ENCODE data around the gene THSD7B. TPM values are rescaled to one million over a fixed set of nuclear protein-coding genes. Genes with fewer than 3 reads are reported as not detected.

The THSD7B gene
- total and polyA plus RNA-seq, 2 of the 8 experiments (the other 6 are each of a cell fraction or from before 2014, with no cell fraction given) = 0.60 to 2.9 TPM

DNA sequence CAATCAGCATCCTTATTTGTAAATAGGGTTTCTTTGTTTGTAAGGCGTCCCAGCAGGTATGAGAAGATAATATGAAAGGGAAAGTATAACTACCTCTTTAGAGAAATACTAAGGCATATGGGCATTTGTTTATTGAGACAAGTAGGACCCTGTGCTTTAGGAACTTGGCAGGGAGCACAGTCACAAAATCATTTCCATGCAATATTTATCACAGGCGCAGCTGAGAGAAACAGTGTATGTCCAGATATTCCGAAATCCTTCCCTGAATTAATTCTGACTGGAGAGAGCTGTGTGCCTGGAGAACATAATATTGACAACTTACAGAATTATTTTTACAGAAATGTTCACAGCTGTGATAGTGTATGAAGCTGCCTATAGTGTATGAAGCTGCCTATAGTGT lies 416.7 kb downstream of the THSD7B start:
- H4K5ac ChIP-seq (ENCODE audit: insufficient read length, low read depth, low read length) = no peak overlapping the region
- POLR2A ChIA-PET (ENCODE audit: partially characterized antibody) = no interaction called here
- TF ChIP-seq YY1 (IDR thresholded peaks at IDR 0.05; ENCODE audit: low read depth, low read length) (no peak), CHD1 (IDR thresholded peaks at IDR 0.05; ENCODE audit: low read depth, low read length) (no peak)
- H3K36me3 ChIP-seq (ENCODE audit: control insufficient read depth in 2 of 4, insufficient read depth in 4 of 4, low read length in 3 of 4) = no peaks in the 10 kb centered on the region
- H3K4ac ChIP-seq (replicated peaks; ENCODE audit: insufficient read length, low read depth, low read length) = no peak overlapping the region
- H3K18ac ChIP-seq (ENCODE audit: extremely low read depth, low read length) = no peak overlapping the region
- H3K56ac ChIP-seq (replicated peaks; ENCODE audit: insufficient read length, low read depth, low read length) = no peak overlapping the region
- no peak overlapping the region for H4K91ac ChIP-seq (replicated peaks; ENCODE audit: insufficient read length, low read length)
- H2BK20ac ChIP-seq (ENCODE audit: low read length) = no peak overlapping the region
- no peak overlapping the region for H3K4me3 ChIP-seq (ENCODE audit: extremely low read depth in 1 of 4, insufficient read depth in 2 of 4, low read depth in 3 of 4, low read length in 4 of 4)
- H3K27me3 ChIP-seq (replicated peaks in 1 of 4; ENCODE audit: control insufficient read depth in 3 of 4, extremely low read depth in 1 of 4, insufficient read depth in 3 of 4, low read length in 3 of 4) = no peaks in the 10 kb centered on the region
- H4K8ac ChIP-seq (ENCODE audit: extremely low read depth, insufficient read depth, low read length) = no peak overlapping the region
- H3K23me2 ChIP-seq (ENCODE audit: low read depth, low read length) = no peaks in the 10 kb centered on the region
- H2BK5ac ChIP-seq (ENCODE audit: low read depth, low read length) = no peak overlapping the region
- no peak overlapping the region for H3K4me2 ChIP-seq (ENCODE audit: insufficient read depth in 1 of 2, low read depth in 2 of 2, low read length in 2 of 2)
- no peak overlapping the region for H2BK12ac ChIP-seq (ENCODE audit: low read depth, low read length)
- no peak overlapping the region for H2AFZ ChIP-seq (ENCODE audit: low read length)
- no peaks in the 10 kb centered on the region for H4K20me1 ChIP-seq (replicated peaks in 1 of 2; ENCODE audit: control insufficient read depth in 1 of 2, insufficient read depth in 2 of 2, low read length in 2 of 2)
- no peaks in the 10 kb centered on the region for H3K79me1 ChIP-seq (ENCODE audit: low read depth, low read length)
- H2BK120ac ChIP-seq (replicated peaks; ENCODE audit: low read depth, low read length) = no peak overlapping the region
- peaks cover 0 to 3% of the 10 kb centered on the region in 2 experiments; a peak in 1 of 4 replicates for H3K9me3 ChIP-seq (ENCODE audit: insufficient read depth in 2 of 2, low read depth in 1 of 2, low read length in 1 of 2)
- no peaks in the 10 kb centered on the region for H3K4me1 ChIP-seq (replicated peaks in 1 of 4; ENCODE audit: control insufficient read depth in 3 of 4, insufficient read depth in 4 of 4, low read length in 3 of 4)
- H3K9ac ChIP-seq (replicated peaks in 1 of 4; ENCODE audit: extremely low read depth in 1 of 4, low read depth in 3 of 4, low read length in 3 of 4) = no peak overlapping the region
- CTCF ChIA-PET (ENCODE audit: partially characterized antibody) = interaction anchor here (1.1 kb wide), 1 partner anchor 9 kb away, joined by 3 read pairs; no protein-coding TSS in a partner anchor
- H2BK15ac ChIP-seq (ENCODE audit: low read length) = no peak overlapping the region
- H2AK5ac ChIP-seq (ENCODE audit: low read depth, low read length) = no peak overlapping the region
- FAIRE-seq (no peak), DNase-seq (ENCODE audit: low read depth in 1 of 2, low spot score in 2 of 2) (no peak)
- no peak overlapping the region for H3K23ac ChIP-seq (ENCODE audit: insufficient read length)
- H3K27ac ChIP-seq (ENCODE audit: low read depth, low read length) = no peak overlapping the region
- 73% methylated on average over 3 of the region's 3 CpGs; no CpG with 5 or more reads in 1 of the 2 experiments for WGBS, 2 experiments (ENCODE audit: extremely low coverage in 1 of 2, insufficient coverage in 1 of 2, insufficient read length in 1 of 2, insufficient replicate concordance in 2 of 2, low coverage in 1 of 2, low lambda C conversion rate in 2 of 2, missing lambda C conversion rate in 1 of 2)
- no peak overlapping the region for H3K14ac ChIP-seq (ENCODE audit: insufficient read length)
- H3K79me2 ChIP-seq (ENCODE audit: control insufficient read depth in 1 of 2, insufficient read depth in 2 of 2, low read length in 2 of 2) = no peaks in the 10 kb centered on the region
